ENCODE results near the gene CENPX.
"Not testable (repeated sequence)": the region's sequence is repeated elsewhere in the genome, so short reads cannot be mapped to it uniquely, and the experiment has no call there.

CENPX gene

GRCh38 chr17:81995463-81996231 is 27.0 kb downstream of the CENPX start:
- FAIRE-seq = no peak

- no peak for FAIRE-seq
These were observed 27.9 kb downstream of the CENPX start for GRCh38 chr17:81994593-81995462.

GRCh38 chr17:81993729-81994592 is 28.7 kb downstream of the CENPX start:
- FAIRE-seq = no peak

GRCh38 chr17:81992306-81993102 is 30.2 kb downstream of the CENPX start:
- no peak for FAIRE-seq

- no peak for FAIRE-seq
These were observed 30.9 kb downstream of the CENPX start for GRCh38 chr17:81991684-81992305.

GRCh38 chr17:81990836-81991683 is 31.6 kb downstream of the CENPX start:
- no peak for FAIRE-seq

- no peak for FAIRE-seq
These were observed 35.4 kb downstream of the CENPX start for GRCh38 chr17:81987161-81987770.

GRCh38 chr17:81986606-81987005 is 36.1 kb downstream of the CENPX start:
- no peak for FAIRE-seq

- FAIRE-seq = no peak
These were observed 37.8 kb downstream of the CENPX start for GRCh38 chr17:81984773-81985410.

- FAIRE-seq = no peak
These were observed 38.9 kb downstream of the CENPX start for GRCh38 chr17:81983639-81984373.

- FAIRE-seq = no peak
These were observed 39.6 kb downstream of the CENPX start for GRCh38 chr17:81983011-81983638.

- not testable (repeated sequence) for FAIRE-seq
These were observed 41.2 kb downstream of the CENPX start for GRCh38 chr17:81981511-81981910.

- FAIRE-seq = no peak
These were observed 41.9 kb downstream of the CENPX start for GRCh38 chr17:81980707-81981343.

- FAIRE-seq = no peak
These were observed 42.6 kb downstream of the CENPX start for GRCh38 chr17:81980122-81980521.

GRCh38 chr17:81978524-81979298 is 44.0 kb downstream of the CENPX start:
- FAIRE-seq = no peak

GRCh38 chr17:81977211-81977808 is 45.4 kb downstream of the CENPX start, which contains the start of gene ASPSCR1:
ASPSCR1 (plus strand) TSS chr17:81977629; CDS start chr17:81977647, 18 bp downstream.
- FAIRE-seq = no peak
